Kidney glomerular epithelial cell (primary cell): Measurements from ENCODE around the gene SP1.
"Not testable (repeated sequence)": the region's sequence is repeated elsewhere in the genome, so short reads cannot be mapped to it uniquely, and the experiment has no call there.

Source experiments
- DNase-seq: peaks from one replicate; lab custom pipeline; 2025; lab: John Stamatoyannopoulos, UW

Gene SP1

GRCh38 chr12:53380104-53380793 is at the start of gene SP1:
SP1 (plus strand) TSS chr12:53380176; CDS start chr12:53380292, 116 bp downstream.
- peak; percentile 81 for DNase-seq

GRCh38 chr12:53330671-53331070 is 49.3 kb upstream of the SP1 start:
- DNase-seq, result no peak

- DNase-seq, result not testable (repeated sequence)
Observed at GRCh38 chr12:53332339-53332738, 47.6 kb upstream of the SP1 start.

GRCh38 chr12:53332744-53333143 is 47.2 kb upstream of the SP1 start:
- DNase-seq, result no peak

- DNase-seq, result no peak
Observed at GRCh38 chr12:53333289-53333688, 46.7 kb upstream of the SP1 start.

- DNase-seq, result no peak
Observed at GRCh38 chr12:53333845-53334244, 46.1 kb upstream of the SP1 start.

GRCh38 chr12:53334822-53335221 is 45.2 kb upstream of the SP1 start:
- no peak for DNase-seq

GRCh38 chr12:53336181-53336681 is 43.7 kb upstream of the SP1 start, which contains the start of gene SP7:
SP7 (minus strand) TSS chr12:53336354; CDS start chr12:53335646, 708 bp downstream.
- DNase-seq, result no peak

- DNase-seq, result no peak
Observed at GRCh38 chr12:53338017-53338416, 42.0 kb upstream of the SP1 start.

GRCh38 chr12:53338916-53339315 is 41.1 kb upstream of the SP1 start:
- DNase-seq, result no peak

- DNase-seq, result no peak
Observed at GRCh38 chr12:53340398-53340797, 39.6 kb upstream of the SP1 start.

GRCh38 chr12:53343449-53343848 is 36.5 kb upstream of the SP1 start:
- DNase-seq, result no peak

- DNase-seq, result no peak
Observed at GRCh38 chr12:53343969-53344368, 36.0 kb upstream of the SP1 start.

GRCh38 chr12:53344487-53344823 is 35.5 kb upstream of the SP1 start:
- no peak for DNase-seq

GRCh38 chr12:53344824-53345485 is 35.0 kb upstream of the SP1 start:
- DNase-seq, result peak; percentile 66

GRCh38 chr12:53345486-53346188 is 34.3 kb upstream of the SP1 start:
- no peak for DNase-seq

- DNase-seq, result no peak
Observed at GRCh38 chr12:53346491-53346890, 33.5 kb upstream of the SP1 start.

- DNase-seq, result no peak
Observed at GRCh38 chr12:53347905-53348304, 32.1 kb upstream of the SP1 start.

GRCh38 chr12:53352331-53353256 is 27.4 kb upstream of the SP1 start:
- peak; percentile 69 for DNase-seq

- no peak for DNase-seq
Observed at GRCh38 chr12:53353257-53353655, 26.7 kb upstream of the SP1 start.

GRCh38 chr12:53355121-53355520 is 24.9 kb upstream of the SP1 start:
- no peak for DNase-seq
